B cell (primary cell): ENCODE measurements around the gene CCDC171. TPM values are rescaled to one million over a fixed set of nuclear protein-coding genes. Genes with fewer than 3 reads are reported as not detected.

Experiments used
- ATAC-seq: fragments of 200-7000 bp; cut with Tn5 transposase; one replicate; pipeline ENCODE4 v1.10.0; 2021; ENCODE audit warnings: low read depth, mild to moderate bottlenecking, moderate number of reproducible peaks, moderate library complexity
- CTCF ChIA-PET: fragments of 350-600 bp; sonication (Branson Sonifier 250); formaldehyde crosslinking; loops from one replicate; lab custom pipeline; 2021; ENCODE audit warnings: antibody characterized with exemption, inconsistent platforms; lab: Charles Lee
- POLR2A ChIA-PET: fragments of 350-600 bp; sonication (Branson Sonifier 250); formaldehyde crosslinking; loops from one replicate; lab custom pipeline; 2021; ENCODE audit warnings: antibody characterized with exemption; lab: Charles Lee
- DNase-seq: peaks from one replicate; pipeline ENCODE4 v3.0.0; 2013
- H2AFZ ChIP-seq: 2 replicates; pipeline ENCODE4 v1.6.1; 2012; ENCODE audit warnings: mild to moderate bottlenecking, low read depth, low read length; ENCODE audit not compliant: insufficient read depth, poor library complexity, severe bottlenecking
- H3K27ac ChIP-seq, 2 donors: 1 replicate in 1 of 2; 2 replicates in 1 of 2; pipeline ENCODE4 v1.5.1; 2012 to 2013; ENCODE audit warnings: low read length in 2 of 2, mild to moderate bottlenecking in 2 of 2, moderate library complexity in 1 of 2
- H3K27me3 ChIP-seq, 4 experiments: fragments of 200-600 bp in 1 of 4; sonication (generic) in 1 of 4; replicated peaks in 1 of 4; 1 replicate in 2 of 4; 2 replicates in 2 of 4; pipeline versions ENCODE4 v1.6.1 to v1.7.0; 2013 to 2016; ENCODE audit warnings: low read length in 3 of 4, mild to moderate bottlenecking in 2 of 4, mixed read lengths in 1 of 4, moderate library complexity in 1 of 4; ENCODE audit not compliant: insufficient read depth in 4 of 4, control insufficient read depth in 3 of 4; ENCODE audit errors: control extremely low read depth in 1 of 4
- H3K36me3 ChIP-seq, 2 experiments: replicated peaks in 1 of 2; 1 replicate in 1 of 2; 2 replicates in 1 of 2; pipeline versions ENCODE4 v1.6.1 to v1.7.1; 2013; ENCODE audit warnings: low read length in 1 of 2; ENCODE audit not compliant: insufficient read depth in 2 of 2, control insufficient read depth in 1 of 2; ENCODE audit errors: control extremely low read depth in 1 of 2, extremely low read depth in 1 of 2
- H3K4me1 ChIP-seq, 2 donors: fragments of 200-600 bp in 1 of 2; sonication (generic) in 1 of 2; 1 replicate in 1 of 2; 2 replicates in 1 of 2; pipeline versions ENCODE4 v1.5.1 to v1.6.1; 2013 to 2017; ENCODE audit warnings: low read length in 2 of 2; ENCODE audit not compliant: control insufficient read depth in 2 of 2, insufficient read depth in 2 of 2
- H3K4me2 ChIP-seq: replicated peaks from 2 replicates; pipeline ENCODE3; 2012; ENCODE audit warnings: mild to moderate bottlenecking, low read depth, low read length; ENCODE audit not compliant: poor library complexity, severe bottlenecking
- H3K4me3 ChIP-seq, 5 experiments: fragments of 200-600 bp in 1 of 5; sonication (generic) in 1 of 5; 1 replicate in 3 of 5; 2 replicates in 2 of 5; pipeline versions ENCODE4 v1.5.1 to v1.7.0; 2011 to 2016; ENCODE audit warnings: low read length in 4 of 5, mild to moderate bottlenecking in 4 of 5, low read depth in 2 of 5, control low read depth in 1 of 5, moderate library complexity in 1 of 5; ENCODE audit not compliant: insufficient read depth in 1 of 5; ENCODE audit errors: control extremely low read depth in 1 of 5, extremely low read depth in 1 of 5
- H3K79me2 ChIP-seq: fragments of 200-600 bp; sonication (generic); one replicate; pipeline ENCODE4 v1.6.0; 2016; ENCODE audit warnings: low read length; ENCODE audit not compliant: control insufficient read depth, insufficient read depth
- H3K9ac ChIP-seq: fragments of 200-600 bp; sonication (generic); 2 replicates; pipeline ENCODE4 v1.6.1; 2017; ENCODE audit warnings: mild to moderate bottlenecking, low read length, moderate library complexity
- H3K9me3 ChIP-seq, 3 donors: one replicate each; pipeline versions ENCODE4 v1.6.1 to v1.7.1; 2013; ENCODE audit warnings: low read length in 2 of 3; ENCODE audit not compliant: control insufficient read depth in 2 of 3, insufficient read depth in 1 of 3; ENCODE audit errors: control extremely low read depth in 1 of 3
- H4K20me1 ChIP-seq: 2 replicates; pipeline ENCODE4 v1.6.0; 2012; ENCODE audit warnings: mild to moderate bottlenecking, low read length; ENCODE audit not compliant: insufficient read depth, control insufficient read depth, poor library complexity, severe bottlenecking
- H3K27ac Mint-ChIP-seq: one replicate; pipeline ENCODE4 v1.8.0; 2021; ENCODE audit warnings: mixed read lengths
- H3K27me3 Mint-ChIP-seq: one replicate; pipeline ENCODE4 v1.8.0; 2021; ENCODE audit warnings: mixed read lengths
- H3K4me1 Mint-ChIP-seq: one replicate; pipeline ENCODE4 v1.8.0; 2021; ENCODE audit warnings: mixed read lengths
- H3K4me3 Mint-ChIP-seq: one replicate; pipeline ENCODE4 v1.8.0; 2021; ENCODE audit warnings: mixed read lengths
- H3K9me3 Mint-ChIP-seq: one replicate; pipeline ENCODE4 v1.8.0; 2022; ENCODE audit warnings: mixed read lengths; ENCODE audit not compliant: insufficient read depth
- CTCF ChIP-seq: fragments of 200-600 bp; IDR thresholded peaks from one replicate; pipeline ENCODE4 v1.8.0; 2022; ENCODE audit warnings: antibody characterized with exemption, mild to moderate bottlenecking
- EZH2 ChIP-seq: IDR thresholded peaks from 2 replicates; pipeline ENCODE4 v1.6.1; 2012; ENCODE audit warnings: borderline replicate concordance, low read depth, mild to moderate bottlenecking, moderate library complexity, low read length; ENCODE audit not compliant: insufficient read depth, poor library complexity, severe bottlenecking
- WGBS: methylation state at CpG from one replicate; pipeline ENCODE4 v1.1.5; 2013; ENCODE audit warnings: missing lambda C conversion rate; ENCODE audit not compliant: insufficient coverage; 5-methylcytosine and 5-hydroxymethylcytosine counted together
- intact Hi-C: fragments of 100-400 bp; cut with micrococcal nuclease; formaldehyde crosslinking; loops from one replicate; pipeline ENCODE4 v1.10.0; 2022
- polyA plus RNA-seq: library from polyadenylated mRNA; depleted of rRNA; stranded (reverse); fragments of >200 nt; gene quantifications from 2 replicates; pipeline ENCODE4 v1.2.3, GENCODE V29; 2012
- total RNA-seq, 2 donors: library from RNA; stranded (reverse); fragments of 120-200 nt in 1 of 2; gene quantifications; 1 replicate in 1 of 2; 2 replicates in 1 of 2; pipeline versions ENCODE4 v1.2.3 to v1.2.4, GENCODE V29; 2013 to 2022

CCDC171 gene
- total and polyA plus RNA-seq, 2 donors (not counting 1 experiment from before 2014, with no cell fraction given), result 0.22 to 6.3 TPM

GRCh38 chr9:15867334-15867733 is 314.5 kb downstream of the CCDC171 start:
- no peaks in the 10 kb centered on the region for H3K27me3 Mint-ChIP-seq
- CTCF ChIA-PET, result interaction anchor here (1.1 kb wide), 1 partner anchor 10 kb away, joined by 4 read pairs; no protein-coding TSS in a partner anchor
- WGBS, result 88% methylated on average over 1 of the region's 2 CpGs
- no peak for DNase-seq
- H3K4me3 ChIP-seq, result no peak overlapping the region
- no peak overlapping the region for H3K27ac ChIP-seq
- intact Hi-C loops, result no loop called here
- no peak overlapping the region for H2AFZ ChIP-seq
- ATAC-seq, result no peak
- POLR2A ChIA-PET, result no interaction called here
- no peaks in the 10 kb centered on the region for H3K9me3 Mint-ChIP-seq
- H3K9me3 ChIP-seq, result no peaks in the 10 kb centered on the region
- no peak overlapping the region for H3K9ac ChIP-seq
- H3K27me3 ChIP-seq, result no peaks in the 10 kb centered on the region
- H3K4me1 ChIP-seq, result no peaks in the 10 kb centered on the region
- no peaks in the 10 kb centered on the region for H4K20me1 ChIP-seq
- H3K4me3 Mint-ChIP-seq, result no peak overlapping the region
- no peak for TF ChIP-seq EZH2
- TF ChIP-seq CTCF, result no peak
- no peaks in the 10 kb centered on the region for H3K36me3 ChIP-seq
- H3K4me2 ChIP-seq, result no peak overlapping the region
- H3K27ac Mint-ChIP-seq, result no peak overlapping the region
- no peaks in the 10 kb centered on the region for H3K4me1 Mint-ChIP-seq
- no peaks in the 10 kb centered on the region for H3K79me2 ChIP-seq

- CTCF ChIA-PET, result interaction anchor here (1.1 kb wide), 1 partner anchor 9 kb away, joined by 4 read pairs; no protein-coding TSS in a partner anchor
- no peak for TF ChIP-seq CTCF
- TF ChIP-seq EZH2, result no peak
- Mint-ChIP-seq H3K27ac (no peak overlapping the region), H3K27me3 (no peaks in the 10 kb centered on the region), H3K4me1 (no peaks in the 10 kb centered on the region), H3K4me3 (no peak overlapping the region), H3K9me3 (no peaks in the 10 kb centered on the region)
- intact Hi-C loops, result no loop called here
- Histone ChIP-seq H3K27ac (no peak overlapping the region), H3K36me3 (no peaks in the 10 kb centered on the region), H3K9me3 (no peaks in the 10 kb centered on the region), H3K4me1 (no peaks in the 10 kb centered on the region), H2AFZ (no peak overlapping the region), H4K20me1 (no peaks in the 10 kb centered on the region), H3K79me2 (no peaks in the 10 kb centered on the region), H3K9ac (no peak overlapping the region), H3K27me3 (no peaks in the 10 kb centered on the region), H3K4me2 (no peak overlapping the region), H3K4me3 (no peak overlapping the region)
- DNase-seq (no peak), ATAC-seq (no peak)
- POLR2A ChIA-PET, result no interaction called here
Observed at GRCh38 chr9:15867988-15868387, 315.1 kb downstream of the CCDC171 start.
